AG04449 (cell line): ENCODE data around the gene TRAPPC3.

Source experiments
- CTCF ChIA-PET: fragments of 350-600 bp; formaldehyde crosslinking; extraction: SDS; loops from one replicate; lab custom pipeline; 2021; ENCODE audit warnings: antibody characterized with exemption; lab: Yijun Ruan, JAX
- POLR2A ChIA-PET: fragments of 400-600, 350-600 bp; formaldehyde crosslinking; extraction: SDS; loops from one replicate; lab custom pipeline; 2020; ENCODE audit warnings: antibody characterized with exemption, inconsistent platforms; lab: Yijun Ruan, JAX
- DNase-seq: peaks from one replicate; pipeline ENCODE4 v3.0.0-alpha.2; 2010; ENCODE audit warnings: low read depth, low spot score
- H3K4me3 ChIP-seq: 2 replicates; pipeline ENCODE4 v1.5.1; 2011; ENCODE audit warnings: low read depth, mild to moderate bottlenecking, control low read depth, low read length
- CTCF ChIP-seq: IDR thresholded peaks from one replicate; pipeline ENCODE4 v1.5.1; 2011; ENCODE audit warnings: mild to moderate bottlenecking, moderate library complexity, low read length, control low read depth, inconsistent platforms; ENCODE audit not compliant: insufficient read depth; ENCODE audit errors: missing control alignments

Gene TRAPPC3

GRCh38 chr1:36166938-36167905 is 17.9 kb upstream of the TRAPPC3 start:
- TF ChIP-seq CTCF, result no peak
- POLR2A ChIA-PET, result no interaction called here
- CTCF ChIA-PET, result interaction anchor here (1.3 to 3.4 kb wide), 3 partner anchors 21 to 119 kb away, joined by 3 to 18 read pairs (median 5); no protein-coding TSS in a partner anchor
- no peak overlapping the region for H3K4me3 ChIP-seq
- DNase-seq, result no peak

- ChIA-PET POLR2A (no interaction called here), CTCF (interaction anchor here (1.3 to 3.4 kb wide), 4 partner anchors 22 to 120 kb away, joined by 3 to 18 read pairs (median 4); no protein-coding TSS in a partner anchor)
- no peak for TF ChIP-seq CTCF
- H3K4me3 ChIP-seq, result no peak overlapping the region
- no peak for DNase-seq
These were observed 16.9 kb upstream of the TRAPPC3 start for GRCh38 chr1:36166136-36166535.

GRCh38 chr1:36165145-36165544 is 15.9 kb upstream of the TRAPPC3 start:
- POLR2A ChIA-PET, result interaction anchor here (0.7 kb wide), 1 partner anchor 9 kb away, joined by 4 read pairs; no protein-coding TSS in a partner anchor

GRCh38 chr1:36164361-36164760 is 15.1 kb upstream of the TRAPPC3 start:
- no peak for DNase-seq
- H3K4me3 ChIP-seq, result no peak overlapping the region
- POLR2A ChIA-PET, result no interaction called here
- no peak for TF ChIP-seq CTCF
- CTCF ChIA-PET, result interaction anchor here (1.1 to 2.4 kb wide), 2 partner anchors 24 to 29 kb away, joined by 3 to 14 read pairs; no protein-coding TSS in a partner anchor

More at GRCh38 chr1:36165145-36165544, 15.9 kb upstream of the TRAPPC3 start:
- CTCF ChIA-PET, result interaction anchor here (1.0 to 3.4 kb wide), 4 partner anchors 16 to 30 kb away, joined by 3 to 18 read pairs (median 3); partner anchors contain the start of gene TRAPPC3
- no peak overlapping the region for H3K4me3 ChIP-seq
- no peak for DNase-seq
- no peak for TF ChIP-seq CTCF

GRCh38 chr1:36163426-36163825 is 14.1 kb upstream of the TRAPPC3 start:
- no peak for TF ChIP-seq CTCF
- no peak for DNase-seq
- H3K4me3 ChIP-seq, result no peak overlapping the region
- POLR2A ChIA-PET, result no interaction called here
- CTCF ChIA-PET, result interaction anchor here (2.4 to 4.6 kb wide), 2 partner anchors 14 to 25 kb away, joined by 14 to 39 read pairs; partner anchors contain the start of gene TRAPPC3

GRCh38 chr1:36162680-36163239 is 13.5 kb upstream of the TRAPPC3 start:
- CTCF ChIA-PET, result interaction anchor here (2.3 to 4.6 kb wide), 3 partner anchors 7 to 25 kb away, joined by 6 to 39 read pairs (median 14); partner anchors contain the start of gene TRAPPC3
- no peak overlapping the region for H3K4me3 ChIP-seq
- POLR2A ChIA-PET, result interaction anchor here (1.4 kb wide), 1 partner anchor 12 kb away, joined by 6 read pairs; no protein-coding TSS in a partner anchor
- TF ChIP-seq CTCF, result no peak
- DNase-seq, result no peak
